CD4-positive, alpha-beta memory T cell (primary cell): ENCODE data around the gene S100A14. TPM values are rescaled to one million over a fixed set of nuclear protein-coding genes. Genes with fewer than 3 reads are reported as not detected.

Source experiments
- CTCF ChIA-PET: fragments of 350-600 bp; sonication (Branson Sonifier 250); formaldehyde crosslinking; loops from one replicate; lab custom pipeline; 2021; ENCODE audit warnings: inconsistent platforms; ENCODE audit not compliant: partially characterized antibody; lab: Charles Lee
- POLR2A ChIA-PET: fragments of 350-600 bp; sonication (Branson Sonifier 250); formaldehyde crosslinking; loops from one replicate; lab custom pipeline; 2021; ENCODE audit not compliant: partially characterized antibody; lab: Charles Lee
- DNase-seq, 5 donors: peaks; one replicate each; pipeline versions ENCODE4 v3.0.0 to v3.0.0-alpha.2; 2020 to 2022; ENCODE audit warnings: mixed read lengths in 1 of 5
- H3K27ac ChIP-seq: one replicate; pipeline ENCODE4 v1.7.0; 2013; ENCODE audit warnings: low read depth, low read length
- H3K27me3 ChIP-seq: 2 replicates; pipeline ENCODE4 v1.7.0; 2013; ENCODE audit warnings: mild to moderate bottlenecking, low read length, moderate library complexity; ENCODE audit not compliant: insufficient read depth
- H3K36me3 ChIP-seq: 2 replicates; pipeline ENCODE4 v1.7.0; 2013; ENCODE audit warnings: mild to moderate bottlenecking, low read length, moderate library complexity; ENCODE audit not compliant: insufficient read depth
- H3K4me1 ChIP-seq: 2 replicates; pipeline ENCODE4 v1.7.0; 2013; ENCODE audit warnings: mild to moderate bottlenecking, low read length, moderate library complexity; ENCODE audit not compliant: insufficient read depth
- H3K4me3 ChIP-seq, 2 donors: one replicate each; pipeline ENCODE4 v1.7.0; 2013; ENCODE audit warnings: low read length in 2 of 2, mild to moderate bottlenecking in 1 of 2
- H3K9me3 ChIP-seq, 2 donors: one replicate each; pipeline ENCODE4 v1.7.0; 2013; ENCODE audit warnings: low read length in 2 of 2, control low read depth in 1 of 2; ENCODE audit not compliant: control insufficient read depth in 1 of 2
- H3K27ac Mint-ChIP-seq, 7 donors: one replicate each; pipeline ENCODE4 v1.8.0; 2020 to 2021; ENCODE audit warnings: mixed read lengths in 7 of 7, mild to moderate bottlenecking in 6 of 7, inconsistent platforms in 3 of 7, moderate library complexity in 3 of 7
- H3K27me3 Mint-ChIP-seq, 2 donors: one replicate each; pipeline ENCODE4 v1.8.0; 2020 to 2021; ENCODE audit warnings: mixed read lengths in 2 of 2
- H3K36me3 Mint-ChIP-seq, 2 donors: one replicate each; pipeline ENCODE4 v1.8.0; 2020 to 2021; ENCODE audit warnings: mixed read lengths in 2 of 2, inconsistent platforms in 1 of 2, mild to moderate bottlenecking in 1 of 2
- H3K4me1 Mint-ChIP-seq, 4 donors: one replicate each; pipeline ENCODE4 v1.8.0; 2020 to 2021; ENCODE audit warnings: mixed read lengths in 4 of 4, mild to moderate bottlenecking in 1 of 4
- H3K4me3 Mint-ChIP-seq, 8 donors: one replicate each; pipeline ENCODE4 v1.8.0; 2020 to 2021; ENCODE audit warnings: mixed read lengths in 8 of 8, mild to moderate bottlenecking in 7 of 8, moderate library complexity in 6 of 8, inconsistent platforms in 3 of 8
- H3K9me3 Mint-ChIP-seq, 8 donors: one replicate each; pipeline ENCODE4 v1.8.0; 2020 to 2021; ENCODE audit warnings: mixed read lengths in 8 of 8, mild to moderate bottlenecking in 5 of 8, inconsistent platforms in 3 of 8, moderate library complexity in 1 of 8
- intact Hi-C: fragments of 100-400 bp; cut with micrococcal nuclease; formaldehyde crosslinking; loops from one replicate; pipeline ENCODE4 v1.15.1; 2023
- polyA plus RNA-seq, 2 donors: library from polyadenylated mRNA; unstranded; fragments of 300-500 nt; fragmentation: Illumina TruSeq; gene quantifications; one replicate each; pipeline ENCODE4 v1.2.3, GENCODE V29; 2021
- total RNA-seq, 2 experiments: library from RNA; stranded (reverse); gene quantifications; one replicate each; pipeline ENCODE4 v1.2.3, GENCODE V29; 2021

S100A14 gene
- total and polyA plus RNA-seq, 4 experiments from 2014 or later, result not detected

- Histone ChIP-seq H3K4me3 (peak within 1 kb of the TSS; percentile 66 to 67), H3K27me3 (no peaks in the 10 kb centered on the region), H3K36me3 (peaks cover 28% of the 10 kb centered on the region), H3K4me1 (peaks cover 19% of the 10 kb centered on the region), H3K27ac (peak within 1 kb of the TSS; percentile 89), H3K9me3 (no peaks in the 10 kb centered on the region)
- Mint-ChIP-seq H3K36me3 (peaks cover 23 to 35% of the 10 kb centered on the region in 2 donors), H3K27ac (peak within 1 kb of the TSS; percentile 89 to 97 (median 95)), H3K9me3 (no peaks in the 10 kb centered on the region), H3K4me1 (peaks cover 9 to 25% (median 14%) of the 10 kb centered on the region in 4 donors), H3K27me3 (no peaks in the 10 kb centered on the region), H3K4me3 (peak within 1 kb of the TSS; percentile 94 to 97 (median 96))
- intact Hi-C loops, result loop anchor here (1.0 to 2.0 kb wide), 3 partner anchors 13 to 24 kb away; partner anchors contain the start of genes CHTOP and NPR1
- POLR2A ChIA-PET, result interaction anchor here (1.0 to 3.0 kb wide), 13 partner anchors 9 to 332 kb away, joined by 3 to 33 read pairs (median 7); partner anchors contain the start of genes CHTOP, ILF2, RPS27 and S100A4
- CTCF ChIA-PET, result interaction anchor here (1.2 kb wide), 1 partner anchor 148 kb away, joined by 3 read pairs; no protein-coding TSS in a partner anchor
- peak; percentile 88 to 91 (median 89) for DNase-seq
These were observed 42.5 kb upstream of the S100A14 start, which contains the start of gene SNAPIN for GRCh38 chr1:153658400-153659174. TSS of gene SNAPIN (plus strand) at chr1:153658703. CDS start at chr1:153658744, 41 bp downstream.

GRCh38 chr1:153655333-153655732 lies 39.2 kb upstream of the S100A14 start:
- Histone ChIP-seq H3K27ac (no peak overlapping the region), H3K36me3 (no peaks in the 10 kb centered on the region), H3K27me3 (no peaks in the 10 kb centered on the region), H3K9me3 (no peaks in the 10 kb centered on the region), H3K4me1 (peaks cover 19% of the 10 kb centered on the region), H3K4me3 (no peak overlapping the region)
- H3K4me1 Mint-ChIP-seq, result peaks cover 9 to 25% (median 14%) of the 10 kb centered on the region in 4 donors
- H3K9me3 Mint-ChIP-seq, result no peaks in the 10 kb centered on the region
- H3K4me3 Mint-ChIP-seq, result no peak overlapping the region
- H3K27me3 Mint-ChIP-seq, result no peaks in the 10 kb centered on the region
- POLR2A ChIA-PET, result interaction anchor here (0.8 to 1.2 kb wide), 2 partner anchors 16 to 22 kb away, joined by 3 to 4 read pairs; partner anchors contain the start of gene CHTOP
- no peak for DNase-seq
- CTCF ChIA-PET, result no interaction called here
- intact Hi-C loops, result no loop called here
- peak overlapping the region in 1 of 7 donors; percentile 10 for H3K27ac Mint-ChIP-seq
- peaks cover 0 to 6% of the 10 kb centered on the region in 2 donors for H3K36me3 Mint-ChIP-seq

- H3K4me3 ChIP-seq, result no peak overlapping the region
- Mint-ChIP-seq H3K27ac (peak overlapping the region in 2 of 7 donors; percentile 44 to 53), H3K4me3 (no peak overlapping the region), H3K4me1 (peaks cover 10 to 29% (median 15%) of the 10 kb centered on the region in 4 donors), H3K27me3 (no peaks in the 10 kb centered on the region), H3K36me3 (peaks cover 0 to 2% of the 10 kb centered on the region in 2 donors), H3K9me3 (no peaks in the 10 kb centered on the region)
- intact Hi-C loops, result no loop called here
- POLR2A ChIA-PET, result interaction anchor here (1.0 kb wide), 1 partner anchor 13 kb away, joined by 3 read pairs; no protein-coding TSS in a partner anchor
- H3K9me3 ChIP-seq, result no peaks in the 10 kb centered on the region
- no peaks in the 10 kb centered on the region for H3K36me3 ChIP-seq
- CTCF ChIA-PET, result interaction anchor here (1.7 to 2.4 kb wide), 2 partner anchors 10 to 14 kb away, joined by 5 read pairs; no protein-coding TSS in a partner anchor
- H3K27ac ChIP-seq, result no peak overlapping the region
- DNase-seq, result no peak
- peaks cover 18% of the 10 kb centered on the region for H3K4me1 ChIP-seq
- no peaks in the 10 kb centered on the region for H3K27me3 ChIP-seq
These were observed 36.8 kb upstream of the S100A14 start for GRCh38 chr1:153652805-153653500.

GRCh38 chr1:153651771-153652170 lies 35.6 kb upstream of the S100A14 start:
- Mint-ChIP-seq H3K4me3 (no peak overlapping the region), H3K4me1 (peaks cover 13 to 37% (median 20%) of the 10 kb centered on the region in 4 donors), H3K27me3 (no peaks in the 10 kb centered on the region), H3K27ac (no peak overlapping the region), H3K36me3 (peaks cover 0 to 8% of the 10 kb centered on the region in 2 donors), H3K9me3 (no peaks in the 10 kb centered on the region)
- ChIA-PET CTCF (interaction anchor here (1.7 to 2.4 kb wide), 2 partner anchors 9 to 13 kb away, joined by 5 read pairs; no protein-coding TSS in a partner anchor), POLR2A (interaction anchor here (0.6 to 1.2 kb wide), 5 partner anchors 8 to 76 kb away, joined by 3 read pairs; partner anchors contain the start of genes CHTOP and INTS3)
- intact Hi-C loops, result no loop called here
- H3K4me3 ChIP-seq, result no peak overlapping the region
- peaks cover 16% of the 10 kb centered on the region for H3K4me1 ChIP-seq
- no peak for DNase-seq
- no peaks in the 10 kb centered on the region for H3K36me3 ChIP-seq
- H3K27me3 ChIP-seq, result no peaks in the 10 kb centered on the region
- H3K9me3 ChIP-seq, result no peaks in the 10 kb centered on the region
- H3K27ac ChIP-seq, result no peak overlapping the region

GRCh38 chr1:153649863-153650235 lies 33.7 kb upstream of the S100A14 start:
- Histone ChIP-seq H3K27me3 (no peaks in the 10 kb centered on the region), H3K9me3 (no peaks in the 10 kb centered on the region), H3K27ac (peak overlapping the region; percentile 17), H3K4me1 (peaks cover 26% of the 10 kb centered on the region), H3K36me3 (peaks cover 13% of the 10 kb centered on the region), H3K4me3 (no peak overlapping the region)
- Mint-ChIP-seq H3K36me3 (peaks cover 10 to 27% of the 10 kb centered on the region in 2 donors), H3K4me1 (peaks cover 23 to 48% (median 33%) of the 10 kb centered on the region in 4 donors), H3K4me3 (peak overlapping the region in 7 of 8 donors; percentile 35 to 76 (median 61)), H3K27ac (peak overlapping the region in 6 of 7 donors; percentile 54 to 91 (median 88)), H3K9me3 (no peaks in the 10 kb centered on the region), H3K27me3 (no peaks in the 10 kb centered on the region)
- intact Hi-C loops, result no loop called here
- CTCF ChIA-PET, result interaction anchor here (1.0 to 1.5 kb wide), 3 partner anchors 28 to 327 kb away, joined by 3 to 4 read pairs (median 3); no protein-coding TSS in a partner anchor
- POLR2A ChIA-PET, result interaction anchor here (0.8 to 8.9 kb wide), 4 partner anchors 9 to 21 kb away, joined by 4 to 80 read pairs (median 6); partner anchors contain the start of genes CHTOP, ILF2 and SNAPIN
- DNase-seq, result no peak

GRCh38 chr1:153649137-153649862 lies 33.2 kb upstream of the S100A14 start:
- no peaks in the 10 kb centered on the region for H3K27me3 ChIP-seq
- peak overlapping the region; percentile 17 for H3K27ac ChIP-seq
- Mint-ChIP-seq H3K4me3 (peak overlapping the region in 7 of 8 donors; percentile 35 to 76 (median 61)), H3K36me3 (peaks cover 16 to 32% of the 10 kb centered on the region in 2 donors), H3K9me3 (no peaks in the 10 kb centered on the region), H3K27ac (peak overlapping the region; percentile 60 to 91 (median 88)), H3K4me1 (peaks cover 27 to 54% (median 38%) of the 10 kb centered on the region in 4 donors), H3K27me3 (no peaks in the 10 kb centered on the region)
- no peak overlapping the region for H3K4me3 ChIP-seq
- intact Hi-C loops, result no loop called here
- ChIA-PET POLR2A (interaction anchor here (0.6 to 8.9 kb wide), 5 partner anchors 9 to 23 kb away, joined by 4 to 80 read pairs (median 6); partner anchors contain the start of genes CHTOP, ILF2 and SNAPIN), CTCF (interaction anchor here (1.0 to 1.5 kb wide), 3 partner anchors 28 to 327 kb away, joined by 3 to 4 read pairs (median 3); no protein-coding TSS in a partner anchor)
- DNase-seq, result peak in 3 of 5 donors; percentile 20 to 32 (median 28)
- peaks cover 18% of the 10 kb centered on the region for H3K36me3 ChIP-seq
- no peaks in the 10 kb centered on the region for H3K9me3 ChIP-seq
- peaks cover 28% of the 10 kb centered on the region for H3K4me1 ChIP-seq
